Activated naive CD4-positive, alpha-beta T cell treated with anti-CD3 and anti-CD28 coated beads, Interleukin-2, amount 10 ng/mL, durations not matched to agents 7 days and 5 days (primary cell): Measurements from ENCODE around the gene MPV17L2.

ENCODE experiments used
- CTCF ChIA-PET: fragments of 350-600 bp; sonication (Branson Sonifier 250); formaldehyde crosslinking; loops from one replicate; lab custom pipeline; 2021; ENCODE audit warnings: antibody characterized with exemption; lab: Charles Lee
- DNase-seq: peaks from one replicate; pipeline ENCODE4 v3.0.0-alpha.2; 2020
- H3K27ac Mint-ChIP-seq: one replicate; pipeline ENCODE4 v1.8.0; 2021; ENCODE audit warnings: mild to moderate bottlenecking, moderate library complexity, mixed read lengths
- H3K27me3 Mint-ChIP-seq: one replicate; pipeline ENCODE4 v1.8.0; 2021; ENCODE audit warnings: mild to moderate bottlenecking, mixed read lengths
- H3K36me3 Mint-ChIP-seq: one replicate; pipeline ENCODE4 v1.8.0; 2021; ENCODE audit warnings: mixed read lengths
- H3K4me1 Mint-ChIP-seq: one replicate; pipeline ENCODE4 v1.8.0; 2021; ENCODE audit warnings: mixed read lengths
- H3K4me3 Mint-ChIP-seq: one replicate; pipeline ENCODE4 v1.8.0; 2021; ENCODE audit warnings: mild to moderate bottlenecking, moderate library complexity, mixed read lengths
- H3K9me3 Mint-ChIP-seq: one replicate; pipeline ENCODE4 v1.8.0; 2021; ENCODE audit warnings: mixed read lengths

MPV17L2 gene

GRCh38 chr19:18168673-18169381 lies 24.2 kb upstream of the MPV17L2 start:
- Mint-ChIP-seq H3K36me3 (peaks cover 20% of the 10 kb centered on the region), H3K4me1 (peaks cover 15% of the 10 kb centered on the region), H3K9me3 (no peaks in the 10 kb centered on the region), H3K27me3 (no peaks in the 10 kb centered on the region), H3K27ac (no peak overlapping the region), H3K4me3 (no peak overlapping the region)
- CTCF ChIA-PET: interaction anchor here (0.6 to 6.2 kb wide), 12 partner anchors 10 to 230 kb away, joined by 3 to 57 read pairs (median 4); partner anchors contain the start of genes ARRDC2, MAST3 and PIK3R2
- DNase-seq: no peak

- H3K27me3 Mint-ChIP-seq: no peaks in the 10 kb centered on the region
- no peaks in the 10 kb centered on the region for H3K9me3 Mint-ChIP-seq
- H3K4me1 Mint-ChIP-seq: peaks cover 32% of the 10 kb centered on the region
- DNase-seq: no peak
- no peak overlapping the region for H3K4me3 Mint-ChIP-seq
- H3K36me3 Mint-ChIP-seq: peaks cover 19% of the 10 kb centered on the region
- no peak overlapping the region for H3K27ac Mint-ChIP-seq
- CTCF ChIA-PET: interaction anchor here (1.0 to 1.8 kb wide), 5 partner anchors 10 to 97 kb away, joined by 3 to 6 read pairs (median 4); no protein-coding TSS in a partner anchor
Measured at GRCh38 chr19:18170714-18171255, 22.2 kb upstream of the MPV17L2 start.

GRCh38 chr19:18171605-18172327 lies 21.3 kb upstream of the MPV17L2 start:
- H3K9me3 Mint-ChIP-seq: no peaks in the 10 kb centered on the region
- CTCF ChIA-PET: interaction anchor here (1.0 to 1.8 kb wide), 5 partner anchors 59 to 98 kb away, joined by 3 to 6 read pairs (median 4); no protein-coding TSS in a partner anchor
- H3K36me3 Mint-ChIP-seq: peaks cover 20% of the 10 kb centered on the region
- DNase-seq: no peak
- peaks cover 32% of the 10 kb centered on the region for H3K4me1 Mint-ChIP-seq
- H3K4me3 Mint-ChIP-seq: no peak overlapping the region
- no peaks in the 10 kb centered on the region for H3K27me3 Mint-ChIP-seq
- no peak overlapping the region for H3K27ac Mint-ChIP-seq

GRCh38 chr19:18172331-18173053 lies 20.5 kb upstream of the MPV17L2 start:
- H3K4me1 Mint-ChIP-seq: peaks cover 32% of the 10 kb centered on the region
- H3K27ac Mint-ChIP-seq: peak overlapping the region; percentile 24

GRCh38 chr19:18173054-18173571 lies 19.9 kb upstream of the MPV17L2 start:
- no peak for DNase-seq
- Mint-ChIP-seq H3K36me3 (peaks cover 25% of the 10 kb centered on the region), H3K4me3 (peak overlapping the region; percentile 87), H3K27me3 (no peaks in the 10 kb centered on the region), H3K9me3 (no peaks in the 10 kb centered on the region), H3K27ac (peak overlapping the region; percentile 75), H3K4me1 (peaks cover 30% of the 10 kb centered on the region)
- CTCF ChIA-PET: interaction anchor here (1.7 kb wide), 1 partner anchor 61 kb away, joined by 4 read pairs; no protein-coding TSS in a partner anchor

More at GRCh38 chr19:18172331-18173053, 20.5 kb upstream of the MPV17L2 start:
- no peak for DNase-seq
- peak overlapping the region; percentile 55 for H3K4me3 Mint-ChIP-seq
- CTCF ChIA-PET: interaction anchor here (1.7 kb wide), 1 partner anchor 61 kb away, joined by 4 read pairs; no protein-coding TSS in a partner anchor
- H3K27me3 Mint-ChIP-seq: no peaks in the 10 kb centered on the region
- H3K9me3 Mint-ChIP-seq: no peaks in the 10 kb centered on the region
- peaks cover 25% of the 10 kb centered on the region for H3K36me3 Mint-ChIP-seq

GRCh38 chr19:18173572-18174288 lies 19.3 kb upstream of the MPV17L2 start, which contains the start of gene IFI30:
Gene IFI30 (plus strand): TSS chr19:18173813. CDS start chr19:18173842, 29 bp downstream.
- H3K36me3 Mint-ChIP-seq: peaks cover 24% of the 10 kb centered on the region
- DNase-seq: peak; percentile 80
- H3K9me3 Mint-ChIP-seq: no peaks in the 10 kb centered on the region
- no peaks in the 10 kb centered on the region for H3K27me3 Mint-ChIP-seq
- peak within 1 kb of the TSS; percentile 87 for H3K4me3 Mint-ChIP-seq
- H3K4me1 Mint-ChIP-seq: peaks cover 28% of the 10 kb centered on the region
- CTCF ChIA-PET: interaction anchor here (0.7 to 1.3 kb wide), 4 partner anchors 10 to 78 kb away, joined by 3 to 6 read pairs (median 4); no protein-coding TSS in a partner anchor
- peak within 1 kb of the TSS; percentile 82 for H3K27ac Mint-ChIP-seq

GRCh38 chr19:18174983-18175382 lies 18.0 kb upstream of the MPV17L2 start:
- no peaks in the 10 kb centered on the region for H3K9me3 Mint-ChIP-seq
- no peaks in the 10 kb centered on the region for H3K27me3 Mint-ChIP-seq
- H3K27ac Mint-ChIP-seq: no peak overlapping the region
- H3K36me3 Mint-ChIP-seq: peaks cover 26% of the 10 kb centered on the region
- peaks cover 28% of the 10 kb centered on the region for H3K4me1 Mint-ChIP-seq
- CTCF ChIA-PET: no interaction called here
- peak overlapping the region; percentile 87 for H3K4me3 Mint-ChIP-seq
- DNase-seq: no peak

- Mint-ChIP-seq H3K9me3 (no peaks in the 10 kb centered on the region), H3K36me3 (peaks cover 23% of the 10 kb centered on the region), H3K27ac (peak overlapping the region; percentile 14), H3K27me3 (no peaks in the 10 kb centered on the region), H3K4me1 (peaks cover 28% of the 10 kb centered on the region), H3K4me3 (no peak overlapping the region)
- CTCF ChIA-PET: interaction anchor here (0.7 to 1.5 kb wide), 3 partner anchors 75 to 240 kb away, joined by 3 to 8 read pairs (median 3); no protein-coding TSS in a partner anchor
- DNase-seq: no peak
Measured at GRCh38 chr19:18176367-18177310, 16.4 kb upstream of the MPV17L2 start.

- H3K36me3 Mint-ChIP-seq: peaks cover 22% of the 10 kb centered on the region
- peaks cover 6% of the 10 kb centered on the region for H3K4me1 Mint-ChIP-seq
- no peak overlapping the region for H3K27ac Mint-ChIP-seq
- DNase-seq: no peak
- H3K27me3 Mint-ChIP-seq: peaks cover 6% of the 10 kb centered on the region
- CTCF ChIA-PET: interaction anchor here (0.7 kb wide), 1 partner anchor 353 kb away, joined by 4 read pairs; no protein-coding TSS in a partner anchor
- H3K9me3 Mint-ChIP-seq: no peaks in the 10 kb centered on the region
- H3K4me3 Mint-ChIP-seq: no peak overlapping the region
Measured at GRCh38 chr19:18179957-18180356, 13.1 kb upstream of the MPV17L2 start.

- no peak overlapping the region for H3K4me3 Mint-ChIP-seq
- H3K36me3 Mint-ChIP-seq: peaks cover 3% of the 10 kb centered on the region
- CTCF ChIA-PET: no interaction called here
- no peaks in the 10 kb centered on the region for H3K9me3 Mint-ChIP-seq
- DNase-seq: no peak
- H3K27me3 Mint-ChIP-seq: peaks cover 12% of the 10 kb centered on the region
- H3K4me1 Mint-ChIP-seq: no peaks in the 10 kb centered on the region
- no peak overlapping the region for H3K27ac Mint-ChIP-seq
Measured at GRCh38 chr19:18183529-18183928, 9.5 kb upstream of the MPV17L2 start.

GRCh38 chr19:18185538-18185937 lies 7.5 kb upstream of the MPV17L2 start:
- Mint-ChIP-seq H3K9me3 (no peaks in the 10 kb centered on the region), H3K4me3 (no peak overlapping the region), H3K36me3 (no peaks in the 10 kb centered on the region), H3K4me1 (no peaks in the 10 kb centered on the region), H3K27me3 (peaks cover 12% of the 10 kb centered on the region), H3K27ac (no peak overlapping the region)
- CTCF ChIA-PET: interaction anchor here (0.6 to 1.2 kb wide), 4 partner anchors 69 to 225 kb away, joined by 3 read pairs; no protein-coding TSS in a partner anchor
- DNase-seq: no peak

- no peak for DNase-seq
- peaks cover 24% of the 10 kb centered on the region for H3K4me1 Mint-ChIP-seq
- H3K27me3 Mint-ChIP-seq: peaks cover 4% of the 10 kb centered on the region
- no peaks in the 10 kb centered on the region for H3K9me3 Mint-ChIP-seq
- H3K27ac Mint-ChIP-seq: no peak overlapping the region
- H3K36me3 Mint-ChIP-seq: no peaks in the 10 kb centered on the region
- CTCF ChIA-PET: interaction anchor here (1.7 kb wide), 1 partner anchor 62 kb away, joined by 10 read pairs; no protein-coding TSS in a partner anchor
- H3K4me3 Mint-ChIP-seq: no peak overlapping the region
Measured at GRCh38 chr19:18190278-18190677, 2.7 kb upstream of the MPV17L2 start.
